GM18858 (cell line): Measurements from ENCODE around the gene GDI2.
A peak's percentile ranks its signal among the peaks of the same experiment; 100 is the strongest.
"Not testable (repeated sequence)": the region's sequence is repeated elsewhere in the genome, so short reads cannot be mapped to it uniquely, and the experiment has no call there.

Source experiments
- ATAC-seq: cut with Tn5 transposase; IDR thresholded peaks from one replicate; pipeline ENCODE4 v1.9.1; 2021; ENCODE audit not compliant: unreplicated experiment

The GDI2 gene

DNA sequence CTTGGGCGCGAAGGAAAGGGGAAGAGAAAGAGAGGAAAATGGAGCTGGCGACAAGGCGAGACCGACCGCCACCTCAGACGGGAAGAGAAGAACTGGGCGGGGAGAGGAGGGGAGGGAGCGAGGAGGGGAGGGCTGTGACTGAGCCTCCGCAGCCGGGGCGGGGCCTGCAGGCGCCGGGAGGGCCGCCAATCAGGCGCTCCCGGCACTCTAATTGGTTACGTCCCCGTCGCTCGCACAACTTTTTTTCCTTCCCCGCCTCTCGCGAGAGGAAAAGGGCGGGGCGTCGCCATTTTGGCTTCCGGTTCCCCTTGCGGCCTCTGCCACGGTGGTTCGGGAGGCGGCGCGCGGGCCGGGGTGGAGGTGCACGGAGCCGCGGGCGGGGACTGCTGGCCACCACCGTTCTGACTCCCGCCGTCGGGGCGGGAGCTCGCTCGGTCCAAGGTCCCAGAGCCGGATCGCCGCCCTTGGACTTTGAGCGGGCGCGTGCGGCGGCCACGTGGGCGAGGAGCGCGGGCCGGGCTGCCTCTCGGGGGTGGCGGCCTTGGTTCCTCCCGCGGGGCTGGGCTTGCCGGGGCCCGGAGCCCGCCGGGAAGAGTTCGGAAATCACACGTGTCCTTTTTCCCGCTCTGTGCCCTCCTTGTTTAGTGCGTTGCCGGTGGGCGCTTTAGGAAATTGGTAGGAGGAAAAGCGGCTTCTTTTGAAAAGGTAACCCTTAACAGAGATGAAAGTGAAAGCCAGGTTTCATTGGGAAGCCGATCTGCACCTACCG is at the start of gene GDI2:
GDI2 (minus strand) TSS at position 94 of the 769 bp plus-strand sequence. CDS start 176 bp downstream, outside the sequence.
- peak; percentile 56 for ATAC-seq

DNA sequence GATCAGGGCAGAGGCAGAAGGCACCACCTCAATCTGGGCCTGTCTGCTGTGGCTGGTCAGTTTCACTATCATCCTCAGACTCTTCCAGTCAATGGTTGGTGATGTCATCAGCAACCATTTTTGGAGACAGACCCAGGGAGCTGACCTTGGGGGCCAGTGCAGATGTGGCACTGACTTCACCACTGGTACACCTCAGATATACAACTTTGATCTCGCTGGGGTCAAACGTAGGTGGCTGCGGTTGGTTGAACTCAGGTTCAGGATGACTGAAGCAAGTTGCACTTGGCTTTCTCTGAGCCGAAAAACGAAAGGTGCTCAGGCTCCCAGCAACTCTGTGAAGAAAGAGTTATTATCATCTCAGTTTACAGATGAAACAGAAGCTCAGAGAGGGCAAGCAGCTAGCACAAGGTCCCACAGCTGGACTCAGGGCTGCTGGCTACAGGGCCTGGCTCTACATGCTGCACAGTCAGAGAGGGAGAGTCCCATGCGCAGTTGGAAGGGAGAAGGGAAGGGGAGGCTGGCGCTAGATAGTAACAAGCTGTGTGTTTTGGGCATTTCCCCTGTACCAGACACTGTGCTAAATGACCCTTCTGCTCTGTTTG is 49.2 kb upstream of the GDI2 start:
- ATAC-seq: peak; percentile 95

DNA sequence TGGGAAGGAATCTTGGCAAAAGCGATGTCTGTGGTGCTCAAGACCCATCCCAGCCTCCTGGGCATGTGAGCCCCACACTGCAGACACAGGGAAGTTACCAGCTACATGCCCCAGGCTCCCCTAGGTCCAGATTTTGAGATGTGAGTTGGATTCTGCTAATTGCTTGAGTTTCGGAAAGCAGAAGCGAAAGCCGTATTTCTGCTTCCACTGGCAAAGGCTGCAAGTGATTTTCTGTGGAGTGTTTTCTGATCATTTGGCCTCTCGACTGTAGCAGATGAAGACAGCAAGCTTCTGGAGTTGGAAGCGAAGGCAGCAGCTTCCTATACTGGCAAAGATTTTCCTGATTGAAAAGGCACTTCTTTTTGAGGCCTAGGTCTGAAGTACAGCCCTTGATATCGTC is 46.8 kb upstream of the GDI2 start:
- ATAC-seq: no peak

DNA sequence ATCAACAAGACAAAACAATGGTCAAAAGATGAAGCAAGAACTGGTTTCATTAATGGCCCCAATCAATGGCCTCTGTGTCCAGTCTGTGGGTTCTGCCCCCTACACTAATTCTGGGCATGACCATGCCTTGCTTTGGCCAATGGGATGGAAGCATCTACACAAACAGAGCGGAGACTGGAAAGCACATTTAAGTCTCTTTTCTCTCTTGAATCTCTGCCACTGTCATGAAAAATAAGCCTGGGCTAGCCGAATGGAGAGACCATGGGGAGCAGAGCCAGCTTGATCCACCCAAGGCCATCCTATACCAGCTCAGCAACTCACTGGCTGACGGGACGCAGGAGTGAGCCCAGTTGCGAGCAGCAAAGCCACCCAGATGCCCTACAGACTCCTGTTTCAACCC is 45.6 kb upstream of the GDI2 start:
- ATAC-seq: no peak

DNA sequence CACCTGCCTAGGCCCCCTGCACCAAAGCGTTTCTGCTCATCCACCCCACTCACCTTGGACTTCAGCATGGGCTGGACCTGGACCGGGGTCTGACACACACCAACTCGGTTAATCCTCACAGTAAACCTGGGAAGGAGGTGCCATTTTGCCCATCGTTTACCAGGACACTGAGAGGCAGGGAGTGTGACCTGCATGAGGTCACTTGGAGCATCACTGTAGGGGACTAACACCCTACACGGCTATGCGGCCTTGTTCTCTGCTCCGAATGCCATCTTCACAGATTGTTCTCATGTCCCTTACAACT is 43.4 kb upstream of the GDI2 start:
- no peak for ATAC-seq

DNA sequence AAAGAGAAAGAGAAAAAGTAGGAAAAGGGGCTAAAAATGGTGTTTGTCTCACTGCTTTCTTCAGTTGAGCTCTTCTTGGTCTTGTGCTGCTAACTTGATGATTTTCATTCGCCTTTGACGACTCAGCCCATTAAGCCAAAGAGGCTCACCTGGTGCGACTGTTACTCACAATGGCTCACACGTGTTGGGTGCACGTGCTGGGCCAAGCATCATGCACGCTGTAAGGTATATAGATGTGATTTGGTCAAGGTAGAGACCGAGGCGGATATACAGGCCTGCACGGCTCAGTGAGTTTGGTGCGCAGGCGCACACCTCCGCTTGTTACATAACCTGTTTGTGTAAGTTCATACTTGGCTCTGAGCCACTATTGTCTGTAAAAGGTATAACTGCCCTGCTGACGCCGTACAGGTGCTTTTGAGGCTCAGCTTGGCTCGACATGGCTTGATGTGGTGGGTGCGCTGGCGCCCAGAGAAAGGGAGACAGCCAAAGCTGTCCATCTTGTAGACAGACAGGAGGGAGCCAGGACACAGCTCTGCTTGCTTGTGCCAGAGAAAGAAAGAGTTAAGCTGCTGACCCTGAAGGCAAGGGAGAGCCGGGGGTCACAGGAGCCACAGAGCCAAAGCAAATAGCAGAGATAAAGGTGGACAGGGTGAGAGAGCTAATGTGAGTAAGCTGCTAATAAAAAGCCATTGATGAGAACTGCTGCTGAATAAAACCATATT is 42.9 kb upstream of the GDI2 start:
- no peak for ATAC-seq

DNA sequence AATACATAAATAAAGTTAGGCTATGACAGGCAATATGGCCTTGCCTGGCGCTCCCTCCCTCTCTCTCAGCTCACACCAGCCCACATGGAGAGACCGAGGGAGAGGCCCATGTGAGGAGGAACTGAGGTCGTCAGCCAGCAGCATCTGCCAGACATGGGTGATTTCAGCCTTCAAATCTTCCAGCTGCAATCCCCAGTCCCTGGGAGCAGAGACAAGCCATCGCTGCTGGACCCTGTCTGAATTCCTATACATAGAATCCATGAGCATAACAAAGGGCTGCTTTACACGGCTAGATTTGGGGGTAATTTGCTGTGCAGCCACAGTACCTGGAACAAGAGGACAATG is 40.9 kb upstream of the GDI2 start:
- no peak for ATAC-seq

DNA sequence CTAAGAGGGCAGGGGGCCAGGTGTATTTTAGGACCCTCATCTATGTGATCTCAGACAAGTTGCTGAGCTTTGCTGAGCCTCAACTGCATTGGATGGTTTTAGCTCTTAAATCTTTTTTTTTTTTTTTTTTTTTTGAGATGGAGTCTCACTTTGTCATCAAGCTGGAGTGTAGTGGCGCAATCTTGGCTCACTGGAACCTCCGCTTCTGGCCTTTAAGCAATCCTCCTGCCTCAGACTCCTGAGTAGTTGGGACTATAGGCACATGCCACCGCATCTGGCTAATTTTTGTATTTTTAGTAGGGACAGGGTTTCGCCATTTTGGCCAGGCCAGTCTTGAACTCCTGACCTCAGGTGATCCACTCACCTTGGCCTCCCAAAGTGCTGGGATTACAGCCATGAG is 33.4 kb upstream of the GDI2 start:
- not testable (repeated sequence) for ATAC-seq

DNA sequence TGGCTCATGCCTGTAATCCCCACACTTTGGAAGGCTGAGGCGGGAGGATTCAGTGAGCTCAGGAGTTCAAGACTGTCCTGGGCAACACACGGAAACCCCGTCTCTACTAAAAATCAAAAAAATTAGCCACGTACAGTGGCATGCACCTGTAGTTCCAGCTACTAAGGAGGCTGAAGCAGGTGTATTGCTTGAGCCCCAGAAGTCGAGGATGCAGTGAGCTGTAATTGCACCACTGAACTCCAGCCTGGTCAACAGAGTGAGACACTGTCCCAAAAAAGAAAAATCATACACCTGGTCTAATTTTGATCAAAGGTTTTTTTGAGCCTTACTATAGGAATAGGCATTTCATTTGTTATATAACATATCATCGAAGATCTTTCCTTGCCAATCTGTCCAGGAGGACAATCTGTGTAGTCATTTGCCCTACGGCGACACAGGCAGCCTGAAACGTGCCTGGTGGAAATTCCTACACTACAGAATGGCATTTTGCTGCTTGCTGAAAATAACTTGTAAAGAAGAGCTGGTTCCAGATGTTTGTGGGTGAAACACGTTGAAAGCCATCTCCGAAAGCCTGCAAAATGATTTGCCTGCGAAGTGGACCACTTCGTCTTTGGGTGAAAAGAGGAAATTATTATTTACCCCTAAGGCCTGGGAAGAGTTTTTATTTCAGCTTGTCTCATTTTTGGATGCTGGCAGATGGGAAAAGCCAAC is 31.3 kb upstream of the GDI2 start:
- ATAC-seq: no peak

DNA sequence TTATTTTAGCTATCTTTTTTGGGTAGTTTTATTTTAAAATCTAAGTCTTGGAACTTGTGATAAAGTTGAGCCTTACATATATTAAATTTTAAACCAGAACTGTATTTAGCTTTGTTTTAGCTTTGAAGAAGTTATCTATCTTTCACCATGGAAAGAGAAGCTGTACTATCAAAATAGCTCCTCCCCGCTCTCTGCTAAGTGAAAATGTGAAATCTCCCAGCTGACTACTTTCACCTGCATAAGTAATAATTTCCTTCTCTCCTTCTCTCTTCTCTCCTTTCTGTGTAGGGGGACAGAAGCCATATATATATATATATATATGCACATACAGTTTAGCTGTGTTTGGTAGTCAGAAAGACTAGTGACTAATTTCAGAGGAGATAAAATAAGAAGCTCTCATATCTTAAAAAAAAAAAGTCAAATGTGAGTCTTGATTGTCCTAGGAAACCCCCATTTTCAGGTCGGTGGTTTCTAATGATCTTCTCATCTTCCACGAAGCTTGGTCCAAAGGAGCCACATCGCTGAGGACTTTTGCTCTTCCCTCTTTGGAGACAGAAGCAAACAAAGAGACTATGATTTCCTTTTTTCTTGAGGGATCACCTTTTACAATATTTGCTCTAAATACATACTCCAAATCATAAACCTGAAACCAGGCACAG is 30.6 kb upstream of the GDI2 start:
- no peak for ATAC-seq

DNA sequence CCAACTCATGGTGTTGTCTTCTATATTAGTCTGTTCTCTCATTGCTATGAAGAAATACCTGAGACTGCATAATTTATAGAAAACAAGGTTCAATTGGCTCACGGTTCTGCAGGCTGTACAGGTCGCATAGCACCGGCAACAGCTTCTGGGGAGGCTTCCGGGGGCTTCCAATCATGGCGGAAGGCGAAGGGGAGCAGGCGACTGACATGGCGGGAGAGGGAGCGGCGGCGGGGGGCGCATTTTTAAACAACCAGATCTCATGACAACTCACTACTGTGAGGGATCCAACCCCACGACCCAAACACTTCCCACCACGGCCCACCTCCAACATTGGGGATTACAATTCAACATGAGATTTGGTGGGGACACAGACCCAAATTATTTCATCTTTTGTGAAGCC is 28.7 kb upstream of the GDI2 start:
- ATAC-seq: no peak

DNA sequence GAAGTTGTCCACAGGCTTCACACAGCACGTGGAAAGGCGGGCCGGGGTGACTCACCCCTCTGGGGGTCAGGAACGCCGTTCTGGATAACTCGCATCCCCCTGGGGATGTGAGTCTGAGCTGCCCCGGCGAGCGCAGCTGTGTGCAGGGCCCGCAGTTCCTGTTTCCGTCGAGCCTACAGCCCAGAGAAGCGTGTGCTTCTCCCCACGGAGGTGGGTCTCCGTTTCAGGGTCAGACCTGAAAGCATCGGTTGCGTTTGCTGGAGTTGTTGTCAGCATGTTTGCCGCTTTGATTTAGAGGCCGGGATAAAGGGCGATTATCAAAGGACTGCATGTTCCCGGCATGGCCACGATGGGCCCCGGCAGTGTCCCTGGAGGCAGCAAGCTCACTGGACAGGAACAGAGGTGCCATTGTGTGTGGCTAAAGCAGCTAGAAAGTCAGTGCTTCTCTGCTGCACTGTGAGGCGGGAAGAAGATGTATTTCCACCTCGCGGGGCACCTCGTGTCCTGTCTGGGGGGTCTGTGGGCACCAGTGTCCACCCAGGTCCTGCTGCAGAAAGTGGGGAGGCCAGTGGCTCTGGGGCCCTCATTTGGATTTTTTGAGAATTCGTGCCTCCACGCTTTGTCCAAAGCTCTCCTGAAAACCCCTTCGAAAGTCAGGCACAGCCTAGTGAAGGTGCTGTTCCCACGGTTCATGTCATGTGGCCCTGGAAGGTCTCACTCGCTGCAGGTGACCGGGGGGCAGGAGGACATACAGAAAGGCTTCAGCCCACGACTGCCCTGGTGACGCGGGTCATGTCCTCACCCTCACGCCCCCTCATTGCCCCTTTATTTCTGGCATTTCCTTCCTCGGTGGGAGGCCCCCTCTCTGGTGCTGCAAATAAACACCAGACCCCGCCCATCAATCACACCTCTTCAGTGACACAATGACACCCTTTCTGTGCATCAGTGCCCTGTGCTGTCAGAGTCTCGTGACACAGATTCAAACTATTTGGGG is 27.4 kb upstream of the GDI2 start:
- peak; percentile 73 for ATAC-seq

DNA sequence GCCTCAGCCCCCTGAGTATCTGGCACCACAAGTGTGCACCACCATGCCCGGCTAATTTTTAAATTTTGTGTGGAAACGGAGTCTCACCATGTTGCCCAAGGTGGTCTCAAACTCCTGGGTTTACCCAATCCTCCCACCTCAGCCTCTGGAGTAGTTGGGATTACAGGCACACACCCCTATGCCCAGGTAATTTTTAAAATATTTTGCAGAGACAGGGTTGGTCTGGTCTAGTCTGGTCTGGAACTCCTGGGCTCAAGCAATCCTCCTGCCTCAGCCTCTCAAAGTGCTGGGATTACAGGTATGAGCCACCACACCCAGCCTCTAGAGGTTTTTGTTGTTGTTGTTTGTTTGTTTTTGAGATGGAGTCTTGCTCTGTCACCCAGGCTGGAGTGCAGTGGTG is 22.9 kb upstream of the GDI2 start:
- not testable (repeated sequence) for ATAC-seq

DNA sequence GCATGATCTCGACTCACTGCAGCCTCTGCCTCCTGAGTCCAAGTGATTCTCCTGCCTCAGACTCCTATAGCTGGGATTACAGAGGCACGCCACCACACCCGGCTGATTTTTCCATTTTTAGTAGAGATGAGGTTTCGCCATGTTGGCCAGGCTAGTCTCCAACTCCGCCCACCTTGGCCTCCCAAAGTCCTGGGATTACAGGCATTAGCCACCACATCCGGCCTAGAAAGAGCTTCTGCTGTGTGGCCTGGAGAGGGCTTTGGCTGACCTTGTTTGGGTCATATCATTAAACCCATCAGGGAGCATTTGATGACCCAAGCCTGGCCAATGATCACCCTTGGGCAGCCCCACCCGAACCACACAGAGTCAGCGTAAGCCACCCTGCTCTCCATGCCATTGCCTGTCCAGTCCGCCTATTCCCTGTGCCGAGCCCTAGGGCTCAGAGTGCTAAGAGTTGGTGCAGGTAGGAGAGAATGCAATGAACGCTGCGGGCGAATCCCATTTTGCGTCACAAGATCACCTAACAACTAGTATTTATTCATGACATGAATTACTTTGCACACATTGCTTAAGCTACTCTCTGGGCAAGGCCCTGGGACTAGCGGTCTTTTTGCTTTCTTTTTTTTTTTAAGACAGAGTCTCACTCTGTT is 22.3 kb upstream of the GDI2 start:
- no peak for ATAC-seq

DNA sequence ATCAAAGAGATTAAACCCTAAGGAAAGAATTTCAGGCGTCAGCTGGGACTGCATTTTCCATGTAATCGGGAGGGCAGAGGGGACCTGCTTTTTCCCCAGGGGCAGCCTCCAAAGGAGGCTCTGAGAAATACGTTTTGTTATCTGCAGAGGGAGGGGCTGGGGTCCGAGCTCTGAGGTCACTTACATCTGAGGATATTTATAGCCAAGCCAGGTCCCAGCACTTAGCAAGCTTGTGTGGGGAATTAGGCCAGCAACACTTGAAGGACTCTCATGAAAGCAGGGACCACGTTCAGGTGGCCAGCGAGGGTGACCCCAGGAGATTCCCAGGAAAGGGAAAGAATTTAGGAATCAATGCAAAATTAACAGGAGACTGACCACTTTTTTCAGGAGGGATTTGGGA is 20.6 kb upstream of the GDI2 start:
- no peak for ATAC-seq

DNA sequence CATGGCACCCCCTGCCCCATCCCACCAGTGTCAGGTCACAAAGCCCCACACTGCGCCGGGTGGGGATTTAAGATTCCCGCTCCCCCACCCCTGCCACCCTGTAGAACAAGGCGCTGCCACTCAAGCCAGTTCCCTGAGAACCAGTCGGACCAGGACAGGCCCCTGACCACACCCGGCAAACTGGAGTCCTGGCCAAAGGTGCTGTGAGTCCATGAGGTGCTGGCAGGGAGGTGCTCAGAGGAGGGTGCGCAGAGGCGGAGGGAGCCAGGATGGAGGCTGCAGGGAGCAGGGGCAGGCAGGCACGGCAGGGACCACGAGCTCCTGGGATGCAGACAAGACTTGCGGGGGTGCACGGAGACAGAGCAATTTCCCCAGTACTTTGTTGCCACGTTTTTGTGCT is 19.7 kb upstream of the GDI2 start:
- no peak for ATAC-seq

DNA sequence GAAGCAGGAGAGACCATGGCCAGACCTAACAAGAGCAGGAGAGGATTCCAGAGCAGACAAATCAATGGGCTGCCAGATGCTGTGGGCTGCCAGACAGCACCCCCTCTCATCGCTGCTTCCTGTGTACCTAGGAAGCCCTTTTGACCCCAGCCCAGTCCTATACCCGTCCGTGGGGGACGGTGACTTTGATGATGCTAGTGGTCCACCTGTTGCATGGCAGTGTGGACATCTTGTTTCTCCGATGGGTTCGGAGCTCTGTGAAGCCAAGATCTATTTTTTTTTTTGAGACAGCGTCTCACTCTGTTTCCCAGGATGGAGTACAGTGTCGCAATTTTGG is 18.2 kb upstream of the GDI2 start:
- ATAC-seq: no peak

DNA sequence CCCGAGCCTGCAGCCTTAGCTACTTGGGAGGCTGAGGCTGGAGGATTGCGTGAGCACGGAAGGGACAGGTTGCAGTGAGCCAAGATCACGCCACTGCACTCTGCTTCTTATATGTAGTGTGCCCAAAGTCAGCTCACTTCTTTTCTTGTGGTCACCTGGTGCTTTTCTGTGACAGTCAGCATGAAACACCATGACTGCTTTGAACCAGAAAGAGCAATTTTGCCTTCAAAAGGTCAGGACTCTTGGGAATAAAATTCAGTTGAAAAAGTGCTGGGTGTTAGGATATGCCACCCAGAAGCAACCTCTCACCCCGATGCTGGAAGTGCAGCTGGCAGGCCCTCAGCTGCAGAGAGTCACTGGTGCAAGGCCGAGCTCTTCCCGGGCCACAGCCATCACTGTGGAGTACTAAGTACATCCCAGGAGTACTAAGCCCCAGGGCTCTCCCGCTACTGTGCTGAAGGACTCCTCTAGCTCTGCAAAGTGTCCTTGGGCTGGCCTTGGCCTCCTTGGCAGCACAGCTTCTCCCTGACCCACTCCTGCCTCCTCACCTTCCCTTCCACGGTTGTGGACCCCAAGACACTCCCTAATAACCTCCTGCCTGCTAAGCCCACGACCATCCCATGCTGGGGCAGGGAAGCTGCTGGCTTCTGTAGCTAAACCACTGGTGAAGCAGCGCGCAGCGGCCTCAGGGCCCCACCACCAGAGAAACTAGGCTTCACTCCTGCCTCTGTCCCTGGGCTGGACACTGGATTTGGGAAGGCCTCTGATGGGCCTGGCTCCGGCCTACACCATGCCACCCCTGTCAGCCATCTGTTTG is 17.6 kb upstream of the GDI2 start:
- ATAC-seq: no peak

DNA sequence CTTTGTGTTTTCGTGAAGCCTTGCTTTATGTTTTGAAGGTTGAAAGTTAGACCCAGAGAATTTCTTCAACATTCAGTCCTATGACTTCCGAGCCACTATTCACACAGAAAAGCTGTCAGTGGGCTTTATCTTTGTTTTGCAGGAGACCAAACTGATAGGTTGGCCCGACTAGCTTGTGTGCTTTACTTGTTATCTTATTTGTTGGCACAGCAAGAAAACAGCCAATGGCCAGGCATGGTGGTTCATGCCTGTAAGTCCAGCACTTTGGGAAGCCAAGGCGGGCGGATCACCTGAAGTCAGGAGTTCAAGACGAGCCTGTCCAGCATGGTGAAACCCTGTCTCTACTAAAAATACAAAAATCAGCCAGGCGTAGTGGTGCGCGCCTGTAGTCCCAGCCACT is 16.0 kb upstream of the GDI2 start:
- no peak for ATAC-seq
